ENCODE data around the gene WNT7A.

The WNT7A gene

GRCh38 chr3:13825311-13825579, 54.6 kb downstream of the WNT7A start:
- TF ChIP-seq CTCF (IDR thresholded peaks at IDR 0.05; ENCODE audit: low read length) (no peak), EZH2 (optimal IDR thresholded peaks at IDR 0.05; ENCODE audit: low read depth, low read length) (no peak), EZH2phosphoT487 (IDR thresholded peaks at IDR 0.05; ENCODE audit: low read length) (no peak)
- no peak for DNase-seq
- Histone ChIP-seq H3K9me3 (replicated peaks; ENCODE audit: insufficient read depth, low read length) (no peaks in the 10 kb centered on the region), H3K9ac (ENCODE audit: low read length) (no peak overlapping the region), H3K9me2 (replicated peaks; ENCODE audit: insufficient read depth, low read length) (no peaks in the 10 kb centered on the region), H3K79me2 (ENCODE audit: low read length) (no peaks in the 10 kb centered on the region), H3K4me3 (ENCODE audit: low read length) (no peak overlapping the region), H3F3A (ENCODE audit: insufficient read depth, low read length) (no peaks in the 10 kb centered on the region), H3K27ac (ENCODE audit: low read length) (no peak overlapping the region), H3K4me1 (ENCODE audit: low read length) (no peaks in the 10 kb centered on the region), H3K36me3 (replicated peaks; ENCODE audit: insufficient read depth, low read length) (no peaks in the 10 kb centered on the region), H3K27me3 (replicated peaks; ENCODE audit: insufficient read depth, low read length) (peaks cover 45% of the 10 kb centered on the region), H4K20me1 (ENCODE audit: insufficient read depth, low read length) (no peaks in the 10 kb centered on the region), H2AFZ (ENCODE audit: low read length) (no peak overlapping the region), H3K4me2 (ENCODE audit: low read depth, low read length) (no peak overlapping the region)

GRCh38 chr3:13824521-13825310, 55.2 kb downstream of the WNT7A start:
- peaks cover 40% of the 10 kb centered on the region for H3K27me3 ChIP-seq (replicated peaks; ENCODE audit: insufficient read depth, low read length)
- H3K27ac ChIP-seq (ENCODE audit: low read length), result no peak overlapping the region
- H3K9ac ChIP-seq (ENCODE audit: low read length), result no peak overlapping the region
- no peak for DNase-seq
- H3K79me2 ChIP-seq (ENCODE audit: low read length), result no peaks in the 10 kb centered on the region
- no peak overlapping the region for H3K4me3 ChIP-seq (ENCODE audit: low read length)
- H3K9me3 ChIP-seq (replicated peaks; ENCODE audit: insufficient read depth, low read length), result no peaks in the 10 kb centered on the region
- H3K36me3 ChIP-seq (replicated peaks; ENCODE audit: insufficient read depth, low read length), result no peaks in the 10 kb centered on the region
- H4K20me1 ChIP-seq (ENCODE audit: insufficient read depth, low read length), result no peaks in the 10 kb centered on the region
- no peak overlapping the region for H2AFZ ChIP-seq (ENCODE audit: low read length)
- no peak for TF ChIP-seq CTCF (IDR thresholded peaks at IDR 0.05; ENCODE audit: low read length)
- no peak for TF ChIP-seq EZH2 (optimal IDR thresholded peaks at IDR 0.05; ENCODE audit: low read depth, low read length)
- TF ChIP-seq EZH2phosphoT487 (IDR thresholded peaks at IDR 0.05; ENCODE audit: low read length), result no peak
- no peaks in the 10 kb centered on the region for H3F3A ChIP-seq (ENCODE audit: insufficient read depth, low read length)
- no peak overlapping the region for H3K4me2 ChIP-seq (ENCODE audit: low read depth, low read length)
- no peaks in the 10 kb centered on the region for H3K4me1 ChIP-seq (ENCODE audit: low read length)
- H3K9me2 ChIP-seq (replicated peaks; ENCODE audit: insufficient read depth, low read length), result no peaks in the 10 kb centered on the region

- H3K4me2 ChIP-seq (ENCODE audit: low read depth, low read length), result no peak overlapping the region
These were observed 56.2 kb downstream of the WNT7A start for GRCh38 chr3:13823692-13824091.

More at GRCh38 chr3:13823692-13824091, 56.2 kb downstream of the WNT7A start:
- no peaks in the 10 kb centered on the region for H3K79me2 ChIP-seq (ENCODE audit: low read length)
- no peak overlapping the region for H3K27ac ChIP-seq (ENCODE audit: low read length)
- no peaks in the 10 kb centered on the region for H3F3A ChIP-seq (ENCODE audit: insufficient read depth, low read length)
- peaks cover 30% of the 10 kb centered on the region for H3K27me3 ChIP-seq (replicated peaks; ENCODE audit: insufficient read depth, low read length)
- H3K9ac ChIP-seq (ENCODE audit: low read length), result no peak overlapping the region
- H3K9me3 ChIP-seq (replicated peaks; ENCODE audit: insufficient read depth, low read length), result no peaks in the 10 kb centered on the region
- TF ChIP-seq EZH2phosphoT487 (IDR thresholded peaks at IDR 0.05; ENCODE audit: low read length) (no peak), CTCF (IDR thresholded peaks at IDR 0.05; ENCODE audit: low read length) (no peak), EZH2 (optimal IDR thresholded peaks at IDR 0.05; ENCODE audit: low read depth, low read length) (no peak)
- H3K4me3 ChIP-seq (ENCODE audit: low read length), result no peak overlapping the region
- DNase-seq, result no peak
- H3K9me2 ChIP-seq (replicated peaks; ENCODE audit: insufficient read depth, low read length), result no peaks in the 10 kb centered on the region
- H3K36me3 ChIP-seq (replicated peaks; ENCODE audit: insufficient read depth, low read length), result no peaks in the 10 kb centered on the region
- H4K20me1 ChIP-seq (ENCODE audit: insufficient read depth, low read length), result no peaks in the 10 kb centered on the region
- no peak overlapping the region for H2AFZ ChIP-seq (ENCODE audit: low read length)
- no peaks in the 10 kb centered on the region for H3K4me1 ChIP-seq (ENCODE audit: low read length)
